DMS153 treated with DMSO at 0.1 percent for 48 hours (cell line): ENCODE results near the gene DCDC2B.

Experiments used
- DNase-seq: peaks from one replicate; lab custom pipeline; 2025; ENCODE audit not compliant: unreplicated experiment; lab: John Stamatoyannopoulos, UW

The DCDC2B gene

GRCh38 chr1:32195972-32196823 is 12.7 kb upstream of the DCDC2B start:
- no peak for DNase-seq

- DNase-seq = no peak
These were observed 11.8 kb upstream of the DCDC2B start for GRCh38 chr1:32197074-32197473.

GRCh38 chr1:32197837-32198236 is 11.1 kb upstream of the DCDC2B start:
- DNase-seq = no peak

- DNase-seq = no peak
These were observed 10.4 kb upstream of the DCDC2B start for GRCh38 chr1:32198237-32199042.

- no peak for DNase-seq
These were observed 9.7 kb upstream of the DCDC2B start for GRCh38 chr1:32199043-32199716.

- DNase-seq = peak; percentile 51
These were observed 9.2 kb upstream of the DCDC2B start for GRCh38 chr1:32199717-32200072.

- DNase-seq = peak; percentile 85
These were observed 8.5 kb upstream of the DCDC2B start, which contains the start of gene CCDC28B for GRCh38 chr1:32200226-32201010. Gene CCDC28B (plus strand): TSS chr1:32200595. CDS start chr1:32201936, 1,341 bp downstream.

- DNase-seq = no peak
These were observed 7.7 kb upstream of the DCDC2B start for GRCh38 chr1:32201011-32201855.

GRCh38 chr1:32204943-32205361 is 3.9 kb upstream of the DCDC2B start:
- DNase-seq = no peak

GRCh38 chr1:32205401-32206370 is 3.2 kb upstream of the DCDC2B start, which contains the start of gene IQCC:
Gene IQCC (plus strand): TSS chr1:32205671. CDS start chr1:32205682, 11 bp downstream.
- DNase-seq = peak; percentile 99

GRCh38 chr1:32208469-32208868 is 420 bp upstream of the DCDC2B start:
- no peak for DNase-seq

GRCh38 chr1:32215629-32216480 is 7.0 kb downstream of the DCDC2B start:
- peak; percentile 98 for DNase-seq

- no peak for DNase-seq
These were observed 7.7 kb downstream of the DCDC2B start for GRCh38 chr1:32216566-32216965.

GRCh38 chr1:32219022-32219421 is 10.1 kb downstream of the DCDC2B start:
- no peak for DNase-seq

GRCh38 chr1:32220746-32221580 is 12.1 kb downstream of the DCDC2B start:
- DNase-seq = no peak

GRCh38 chr1:32221581-32221979 is 12.7 kb downstream of the DCDC2B start:
- DNase-seq = no peak
